Loucy (cell line): ENCODE measurements around the gene CHIA.

ENCODE experiments used
- H2AFZ ChIP-seq: fragments of 200-600 bp; sonication (generic); 2 replicates; pipeline ENCODE4 v1.6.0; 2016; ENCODE audit warnings: antibody characterized with exemption, mild to moderate bottlenecking, low read length, moderate library complexity
- H3F3A ChIP-seq: fragments of 200-600 bp; 2 replicates; pipeline ENCODE4 v1.6.0; 2016; ENCODE audit warnings: antibody characterized with exemption, low read depth, mild to moderate bottlenecking
- H3K27me3 ChIP-seq: fragments of 200-600 bp; sonication (generic); 2 replicates; pipeline ENCODE4 v1.6.1; 2014; ENCODE audit warnings: low read length, mild to moderate bottlenecking; ENCODE audit not compliant: insufficient read depth, poor library complexity, severe bottlenecking
- H3K36me3 ChIP-seq: fragments of 200-600 bp; sonication (generic); 2 replicates; pipeline ENCODE4 v1.6.1; 2016; ENCODE audit warnings: low read length; ENCODE audit not compliant: insufficient read depth
- H3K4me1 ChIP-seq: fragments of 200-600 bp; sonication (generic); 2 replicates; pipeline ENCODE4 v1.5.1; 2014; ENCODE audit warnings: low read length, mild to moderate bottlenecking; ENCODE audit not compliant: insufficient read depth, poor library complexity, severe bottlenecking
- H3K4me2 ChIP-seq: fragments of 200-600 bp; sonication (generic); 2 replicates; pipeline ENCODE4 v1.6.0; 2014; ENCODE audit warnings: antibody characterized with exemption, low read length, low read depth, mild to moderate bottlenecking; ENCODE audit not compliant: poor library complexity, severe bottlenecking
- H3K4me3 ChIP-seq: fragments of 200-600 bp; sonication (generic); 2 replicates; pipeline ENCODE4 v1.5.1; 2014; ENCODE audit warnings: low read length, mild to moderate bottlenecking, mixed read lengths; ENCODE audit not compliant: poor library complexity, severe bottlenecking
- H3K79me2 ChIP-seq: fragments of 200-600 bp; sonication (generic); 2 replicates; pipeline ENCODE4 v1.6.1; 2014; ENCODE audit warnings: low read length; ENCODE audit not compliant: insufficient read depth
- H3K9ac ChIP-seq: fragments of 200-600 bp; sonication (generic); 2 replicates; pipeline ENCODE4 v1.6.0; 2014; ENCODE audit warnings: mild to moderate bottlenecking, low read depth, low read length, moderate library complexity; ENCODE audit not compliant: poor library complexity, severe bottlenecking
- H3K9me2 ChIP-seq: fragments of 200-600 bp; sonication (generic); replicated peaks from 2 replicates; pipeline ENCODE4 v1.6.1; 2016; ENCODE audit warnings: low read depth, low read length, mixed read lengths
- H3K9me3 ChIP-seq: fragments of 200-600 bp; sonication (generic); 2 replicates; pipeline ENCODE4 v1.6.1; 2014; ENCODE audit warnings: mild to moderate bottlenecking, antibody characterized with exemption, low read length, low read depth; ENCODE audit not compliant: insufficient read depth
- H4K20me1 ChIP-seq: fragments of 200-600 bp; sonication (generic); 2 replicates; pipeline ENCODE4 v1.6.0; 2014; ENCODE audit warnings: antibody characterized with exemption, low read length, mild to moderate bottlenecking; ENCODE audit not compliant: insufficient read depth, poor library complexity, severe bottlenecking
- EZH2phosphoT487 ChIP-seq: fragments of 200-600 bp; IDR thresholded peaks from 2 replicates; pipeline ENCODE4 v1.6.1; 2018; ENCODE audit warnings: antibody characterized with exemption, mild to moderate bottlenecking, moderate library complexity, borderline replicate concordance
- TF ChIP-seq, protein P1 (sequence below): fragments of 200-600 bp; sonication (generic); conservative IDR thresholded peaks from 2 replicates; pipeline ENCODE4 v1.5.1; 2014; ENCODE audit warnings: mild to moderate bottlenecking, antibody characterized with exemption, low read length

CHIA gene

DNA sequence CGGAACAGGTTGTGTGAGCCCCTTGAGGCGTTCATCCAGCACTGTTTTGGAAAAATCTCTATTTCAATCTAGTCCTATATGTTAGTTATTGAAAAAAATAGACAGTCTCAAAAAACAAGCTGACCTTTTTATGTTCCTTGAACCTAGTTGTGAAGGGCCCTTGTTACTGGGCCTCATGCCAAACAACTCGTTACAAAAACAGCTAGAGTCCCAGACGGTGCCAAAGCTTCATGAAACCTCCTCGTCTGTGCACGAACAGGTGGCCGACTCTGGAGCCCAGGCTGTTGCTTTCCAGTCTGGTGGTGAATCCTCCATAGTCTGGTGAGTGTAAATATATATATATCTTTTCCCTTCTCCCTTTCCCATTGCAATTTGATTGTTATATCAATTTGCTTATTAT lies at the start of gene CHIA:
TSS of gene CHIA (plus strand) at position 222 of the 400 bp plus-strand sequence. CDS start 19,617 bp downstream, outside the sequence.
- no peak within 1 kb of the TSS for H3K9ac ChIP-seq
- no peaks in the 10 kb centered on the region for H3K79me2 ChIP-seq
- no peaks in the 10 kb centered on the region for H3K27me3 ChIP-seq
- peaks cover 10% of the 10 kb centered on the region for H3K4me1 ChIP-seq
- no peak within 1 kb of the TSS for H3K4me2 ChIP-seq
- no peak within 1 kb of the TSS for H3K4me3 ChIP-seq
- H4K20me1 ChIP-seq, result no peaks in the 10 kb centered on the region
- H3K9me2 ChIP-seq, result no peaks in the 10 kb centered on the region
- H3K36me3 ChIP-seq, result no peaks in the 10 kb centered on the region
- H3F3A ChIP-seq, result no peaks in the 10 kb centered on the region
- TF ChIP-seq, protein P1, sequence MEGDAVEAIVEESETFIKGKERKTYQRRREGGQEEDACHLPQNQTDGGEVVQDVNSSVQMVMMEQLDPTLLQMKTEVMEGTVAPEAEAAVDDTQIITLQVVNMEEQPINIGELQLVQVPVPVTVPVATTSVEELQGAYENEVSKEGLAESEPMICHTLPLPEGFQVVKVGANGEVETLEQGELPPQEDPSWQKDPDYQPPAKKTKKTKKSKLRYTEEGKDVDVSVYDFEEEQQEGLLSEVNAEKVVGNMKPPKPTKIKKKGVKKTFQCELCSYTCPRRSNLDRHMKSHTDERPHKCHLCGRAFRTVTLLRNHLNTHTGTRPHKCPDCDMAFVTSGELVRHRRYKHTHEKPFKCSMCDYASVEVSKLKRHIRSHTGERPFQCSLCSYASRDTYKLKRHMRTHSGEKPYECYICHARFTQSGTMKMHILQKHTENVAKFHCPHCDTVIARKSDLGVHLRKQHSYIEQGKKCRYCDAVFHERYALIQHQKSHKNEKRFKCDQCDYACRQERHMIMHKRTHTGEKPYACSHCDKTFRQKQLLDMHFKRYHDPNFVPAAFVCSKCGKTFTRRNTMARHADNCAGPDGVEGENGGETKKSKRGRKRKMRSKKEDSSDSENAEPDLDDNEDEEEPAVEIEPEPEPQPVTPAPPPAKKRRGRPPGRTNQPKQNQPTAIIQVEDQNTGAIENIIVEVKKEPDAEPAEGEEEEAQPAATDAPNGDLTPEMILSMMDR, result no peak
- H3K9me3 ChIP-seq, result no peaks in the 10 kb centered on the region
- H2AFZ ChIP-seq, result no peak within 1 kb of the TSS

DNA sequence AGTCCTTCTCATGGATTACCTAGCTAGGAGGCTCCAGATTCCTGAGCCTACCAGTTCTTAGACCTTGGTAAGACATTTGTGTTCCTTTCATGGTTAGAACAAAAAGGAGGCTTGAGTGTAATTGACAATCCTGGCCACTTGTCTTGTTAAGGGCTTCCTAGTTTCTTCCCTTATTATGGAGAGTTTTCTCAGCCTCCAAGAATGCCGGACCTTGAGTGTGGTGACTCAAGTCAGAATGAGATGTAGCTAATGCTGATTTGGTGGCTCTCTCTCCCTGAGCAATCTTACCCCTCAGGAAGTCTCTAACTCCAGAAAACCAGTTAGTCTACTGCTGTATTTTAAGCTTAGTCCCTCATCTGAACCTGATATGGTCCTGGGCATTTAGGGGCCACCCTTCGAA lies 48.9 kb upstream of the CHIA start:
- TF ChIP-seq, protein P1, result no peak
- TF ChIP-seq EZH2phosphoT487, result no peak
- Histone ChIP-seq H3K4me3 (no peak overlapping the region), H3K79me2 (no peaks in the 10 kb centered on the region), H3K9me3 (no peaks in the 10 kb centered on the region), H3K4me1 (no peaks in the 10 kb centered on the region), H3K9ac (no peak overlapping the region), H4K20me1 (no peaks in the 10 kb centered on the region), H3K36me3 (no peaks in the 10 kb centered on the region), H3K27me3 (no peaks in the 10 kb centered on the region), H2AFZ (no peak overlapping the region), H3F3A (no peaks in the 10 kb centered on the region), H3K9me2 (no peaks in the 10 kb centered on the region), H3K4me2 (no peak overlapping the region)

DNA sequence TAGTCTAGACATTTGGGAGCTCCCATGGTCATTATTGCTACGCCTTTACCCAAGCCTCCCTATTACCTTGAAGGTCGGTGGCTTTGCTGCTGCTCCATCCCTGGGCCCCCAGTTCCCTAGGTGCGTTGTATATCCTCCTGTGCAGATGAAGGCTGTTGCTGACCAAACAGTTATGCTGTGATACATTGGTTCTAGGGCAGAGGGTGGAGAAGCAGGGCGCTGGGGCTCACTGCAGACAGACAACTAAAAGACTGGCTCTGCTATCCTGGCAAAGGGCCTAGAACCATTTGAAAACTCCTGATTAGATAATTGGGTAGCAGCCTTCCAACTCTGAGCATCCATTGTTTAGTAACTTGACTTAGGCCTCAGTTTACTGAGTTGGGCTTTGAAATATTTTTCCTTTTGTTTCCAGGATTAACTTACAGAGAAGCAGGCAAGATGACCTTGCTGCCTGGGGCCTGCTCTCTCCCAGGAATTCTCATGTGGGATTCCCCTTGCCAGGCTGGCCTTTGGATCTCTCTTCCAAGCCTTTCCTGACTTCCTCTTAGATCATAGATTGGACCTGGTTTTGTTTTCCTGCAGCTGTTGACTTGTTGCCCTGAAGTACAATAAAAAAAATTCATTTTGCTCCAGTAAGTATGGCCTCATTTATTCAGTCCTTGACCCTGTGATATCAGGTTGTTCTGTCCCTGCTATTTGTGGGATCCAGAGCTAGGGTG lies 47.7 kb upstream of the CHIA start:
- Histone ChIP-seq H3K4me3 (no peak overlapping the region), H3K79me2 (no peaks in the 10 kb centered on the region), H3K9ac (no peak overlapping the region), H3K4me1 (no peaks in the 10 kb centered on the region), H3K9me3 (no peaks in the 10 kb centered on the region), H3K4me2 (no peak overlapping the region), H2AFZ (no peak overlapping the region), H3K27me3 (no peaks in the 10 kb centered on the region), H3K36me3 (no peaks in the 10 kb centered on the region), H3F3A (no peaks in the 10 kb centered on the region), H3K9me2 (no peaks in the 10 kb centered on the region), H4K20me1 (no peaks in the 10 kb centered on the region)
- TF ChIP-seq EZH2phosphoT487, result no peak
- TF ChIP-seq, protein P1, result no peak
